AG08396 (cell line): ENCODE results near the gene DYNLT2B.
A peak's percentile ranks its signal among the peaks of the same experiment; 100 is the strongest.
"Not testable (repeated sequence)": the region's sequence is repeated elsewhere in the genome, so short reads cannot be mapped to it uniquely, and the experiment has no call there.

Experiments
- DNase-seq: peaks from one replicate; pipeline ENCODE4 v3.0.0; 2012; ENCODE audit warnings: low spot score, mixed read lengths

DYNLT2B gene

DNA sequence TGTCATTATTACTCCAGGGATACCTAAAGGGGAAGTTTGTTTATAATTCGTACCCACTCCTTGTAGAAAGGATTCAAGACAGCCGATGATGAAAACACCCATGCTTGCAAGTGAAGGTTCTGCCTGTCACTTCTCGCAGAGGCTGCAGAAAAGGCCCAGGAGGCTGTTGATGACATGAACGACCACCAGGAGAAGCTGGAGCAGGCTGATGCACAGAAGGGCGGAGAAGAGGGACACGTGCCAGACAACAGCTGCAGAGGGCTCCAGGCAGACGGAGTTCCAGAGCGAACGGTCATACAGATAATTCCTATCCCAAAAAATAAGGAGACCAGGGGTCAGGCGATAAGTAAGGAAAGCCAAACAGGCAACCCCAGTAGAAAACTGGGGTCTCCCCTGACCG lies 5.7 kb upstream of the DYNLT2B start:
- DNase-seq = no peak

DNA sequence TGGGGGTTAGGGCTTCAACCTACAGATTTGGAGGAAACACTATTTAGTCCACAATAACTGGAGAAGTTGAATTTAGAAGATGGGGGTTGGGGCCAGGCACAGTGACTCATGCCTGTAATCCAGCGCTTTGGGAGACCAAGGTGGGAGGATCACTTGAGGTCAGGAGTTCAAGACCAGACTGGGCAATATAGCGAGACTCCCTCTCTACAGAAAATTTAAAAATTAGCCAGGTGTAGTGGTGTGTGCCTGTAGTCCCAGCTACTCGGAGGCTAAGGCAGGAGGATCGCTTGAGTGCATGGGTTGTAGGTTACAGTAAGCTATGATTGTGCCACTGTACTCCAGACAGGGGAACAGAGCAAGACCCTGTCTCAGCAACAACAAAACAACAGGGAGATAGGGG lies 5.0 kb upstream of the DYNLT2B start:
- DNase-seq = no peak

DNA sequence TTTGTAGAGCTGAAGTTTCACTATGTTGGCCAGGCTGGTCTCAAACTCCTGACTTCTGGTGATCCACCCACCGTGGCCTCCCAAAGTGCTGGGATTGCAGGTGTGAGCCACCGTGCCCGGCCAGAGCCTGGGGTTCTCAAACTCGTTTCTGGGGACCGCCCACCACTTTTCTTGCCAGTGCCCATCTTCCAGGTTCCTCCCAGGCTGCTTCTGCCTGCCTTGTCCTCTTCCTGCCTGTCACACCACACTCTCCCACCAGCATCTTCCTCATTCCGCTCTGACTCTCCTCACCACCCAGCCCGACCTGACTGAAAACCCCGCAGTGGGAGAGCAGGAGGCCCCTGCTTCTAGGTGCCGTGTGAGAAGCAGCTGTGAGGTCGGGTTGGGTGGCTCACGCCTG lies 3.1 kb upstream of the DYNLT2B start:
- no peak for DNase-seq

DNA sequence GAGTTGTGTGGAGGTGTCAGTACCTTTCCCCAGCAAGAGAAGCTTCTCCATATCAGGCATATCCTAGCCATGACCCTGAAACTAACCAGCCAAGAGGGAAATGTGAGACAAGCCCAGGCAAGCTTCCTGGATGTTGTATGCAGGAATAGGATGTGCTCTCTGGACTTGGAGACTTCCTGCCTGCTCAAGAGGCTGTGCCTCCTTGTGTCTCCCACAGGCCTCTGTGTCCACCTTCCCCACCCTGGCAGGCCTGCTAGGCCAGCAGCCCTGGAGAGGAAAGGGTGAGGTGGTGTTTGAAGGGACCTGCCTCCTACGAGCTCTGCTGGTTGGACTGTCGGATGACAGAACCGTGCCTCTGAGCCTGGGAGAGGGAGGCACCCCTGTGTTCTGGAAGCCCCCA lies 2.1 kb upstream of the DYNLT2B start:
- no peak for DNase-seq

DNA sequence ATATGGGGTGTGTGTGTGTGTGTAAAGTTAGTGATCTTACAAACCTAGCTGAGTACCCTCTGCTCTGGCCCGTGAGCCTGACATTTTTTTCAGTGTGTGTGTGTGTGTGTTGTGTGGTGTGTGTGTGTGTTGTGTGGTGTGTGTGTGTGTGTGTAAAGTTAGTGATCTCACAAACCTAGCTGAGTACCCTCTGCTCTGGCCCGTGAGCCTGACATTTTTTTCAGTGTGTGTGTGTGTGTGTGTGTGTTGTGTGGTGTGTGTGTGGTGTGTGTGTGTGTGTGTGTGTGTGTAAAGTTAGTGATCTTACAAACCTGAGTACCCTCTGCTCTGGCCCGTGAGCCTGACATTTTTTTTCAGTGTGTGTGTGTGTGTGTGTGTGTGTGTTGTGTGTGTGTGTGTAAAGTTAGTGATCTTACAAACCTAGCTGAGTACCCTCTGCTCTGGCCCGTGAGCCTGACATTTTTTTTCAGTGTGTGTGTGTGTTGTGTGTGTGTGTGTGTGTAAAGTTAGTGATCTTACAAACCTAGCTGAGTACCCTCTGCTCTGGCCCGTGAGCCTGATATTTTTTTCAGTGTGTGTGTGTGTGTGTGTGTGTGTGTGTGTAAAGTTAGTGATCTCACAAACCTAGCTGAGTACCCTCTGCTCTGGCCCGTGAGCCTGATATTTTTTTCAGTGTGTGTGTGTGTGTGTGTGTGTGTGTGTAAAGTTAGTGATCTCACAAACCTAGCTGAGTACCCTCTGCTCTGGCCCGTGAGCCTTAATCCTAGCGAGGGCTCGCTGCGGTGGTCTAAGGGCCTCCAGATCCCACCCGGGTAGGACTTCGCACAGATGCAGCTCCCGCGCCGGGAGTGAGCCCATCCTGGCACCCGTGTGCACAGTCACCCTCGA lies 997 bp downstream of the DYNLT2B start:
- not testable (repeated sequence) for DNase-seq

DNA sequence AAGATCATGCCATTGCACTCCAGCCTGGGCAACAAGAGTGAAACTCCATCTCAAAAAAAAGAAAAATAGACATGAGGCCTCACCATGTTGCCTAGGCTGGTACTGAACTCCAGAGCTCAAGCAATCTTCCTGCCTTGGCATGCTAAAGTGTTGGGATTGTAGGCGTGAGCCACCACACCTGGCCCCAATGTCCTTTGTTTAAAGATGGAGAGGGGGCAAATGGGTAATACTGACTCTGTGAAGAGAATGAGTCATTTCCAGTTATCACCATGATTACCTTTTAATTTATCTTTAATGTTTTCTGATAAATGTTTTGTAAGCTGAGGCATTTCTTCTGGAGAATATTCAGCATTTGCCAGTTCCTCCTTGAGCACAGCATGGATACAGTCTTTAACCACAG lies 2.2 kb downstream of the DYNLT2B start:
- no peak for DNase-seq

DNA sequence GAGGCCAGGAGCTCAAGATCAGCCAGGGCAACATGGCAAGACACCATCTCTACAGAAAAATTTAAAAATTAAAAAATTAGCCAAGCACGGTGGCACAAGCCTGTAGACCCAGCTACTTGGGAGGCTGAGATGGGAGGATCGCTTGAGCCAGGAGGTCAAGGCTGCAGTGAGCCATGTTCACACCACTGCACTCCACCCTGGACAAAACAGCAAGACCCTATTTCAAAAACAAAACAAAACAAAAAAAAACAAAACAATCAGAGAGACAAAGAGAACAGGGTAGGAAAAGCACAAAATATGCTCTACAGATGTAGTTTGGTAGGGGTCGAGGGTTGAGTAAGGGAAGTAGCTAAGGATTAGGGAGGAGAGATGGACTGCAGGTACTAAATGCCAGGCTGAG lies 3.4 kb downstream of the DYNLT2B start:
- DNase-seq = no peak

DNA sequence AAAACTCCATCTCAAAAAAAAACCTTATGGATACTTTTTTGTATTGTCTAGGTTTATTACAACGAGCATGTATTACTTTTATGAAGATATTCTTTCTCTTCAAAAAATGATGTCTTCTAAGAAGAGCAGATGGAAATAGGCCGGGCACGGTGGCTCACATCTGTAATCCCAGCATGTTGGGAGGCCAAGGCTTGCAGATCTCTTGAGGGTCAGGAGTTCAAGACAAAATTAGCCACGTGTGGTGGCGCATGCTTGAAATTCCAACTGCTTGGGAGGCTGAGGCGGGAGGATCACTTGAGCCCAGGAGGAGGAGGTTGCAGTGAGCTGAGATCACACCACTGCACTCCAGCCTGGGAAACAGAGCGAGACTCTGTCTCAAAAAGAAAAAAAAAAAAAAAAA lies 4.0 kb downstream of the DYNLT2B start:
- not testable (repeated sequence) for DNase-seq

DNA sequence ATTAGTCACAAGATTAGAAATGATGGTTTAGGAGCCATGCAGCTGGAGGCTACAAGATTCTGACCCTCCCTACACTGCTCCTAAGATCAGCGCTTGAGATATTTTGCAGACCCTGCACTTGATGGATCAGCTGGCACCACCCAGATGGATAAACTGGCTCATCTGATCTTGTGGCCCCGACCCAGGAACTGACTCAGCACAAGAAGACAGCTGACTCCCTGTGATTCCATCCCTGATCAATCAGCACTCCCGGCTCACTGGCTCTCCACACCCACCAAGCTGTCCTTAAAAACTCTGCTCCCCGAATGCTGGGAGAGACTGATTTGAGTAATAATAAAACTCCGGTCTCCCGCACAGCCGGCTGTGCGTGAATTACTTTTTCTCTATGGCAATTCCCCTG lies 15.1 kb downstream of the DYNLT2B start:
- not testable (repeated sequence) for DNase-seq

DNA sequence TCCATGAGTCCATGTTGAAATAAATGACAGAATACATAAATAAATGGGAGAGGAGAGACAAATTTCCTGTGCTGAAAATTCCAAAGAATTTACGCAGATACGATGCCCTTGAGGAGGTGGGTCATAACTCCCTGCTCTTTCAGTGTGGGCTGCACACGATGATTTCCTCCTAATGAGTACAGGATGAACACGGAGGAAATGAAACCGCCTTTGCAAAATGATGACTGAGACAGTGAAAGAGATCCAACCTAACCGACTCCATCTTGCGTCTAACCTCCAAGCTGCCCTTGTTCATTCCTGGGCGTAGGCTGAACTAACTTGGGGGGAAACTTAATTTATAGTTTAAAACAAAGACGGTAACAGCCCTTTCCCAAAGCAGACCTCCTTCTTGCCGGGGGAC lies 15.5 kb downstream of the DYNLT2B start:
- DNase-seq = not testable (repeated sequence)

DNA sequence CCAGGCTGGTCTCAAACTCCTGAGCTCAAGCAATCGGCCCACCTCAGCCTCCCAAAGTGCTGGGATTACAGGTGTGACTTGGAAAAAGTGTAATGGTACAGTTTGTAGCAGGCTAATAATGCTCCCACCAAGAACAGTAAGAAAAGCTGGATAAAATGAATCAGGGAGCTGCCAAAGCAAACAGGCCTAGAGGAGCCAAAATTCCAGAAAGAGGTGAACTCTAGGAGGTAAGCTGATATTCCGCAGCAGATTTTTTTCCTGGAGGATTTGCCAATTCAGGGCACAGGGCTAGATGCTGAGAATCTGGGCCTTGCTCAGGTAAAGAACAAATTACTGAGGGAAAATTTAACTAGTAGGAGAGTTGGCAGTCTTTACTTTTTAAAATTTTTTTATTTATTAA lies 19.5 kb downstream of the DYNLT2B start:
- DNase-seq = no peak

DNA sequence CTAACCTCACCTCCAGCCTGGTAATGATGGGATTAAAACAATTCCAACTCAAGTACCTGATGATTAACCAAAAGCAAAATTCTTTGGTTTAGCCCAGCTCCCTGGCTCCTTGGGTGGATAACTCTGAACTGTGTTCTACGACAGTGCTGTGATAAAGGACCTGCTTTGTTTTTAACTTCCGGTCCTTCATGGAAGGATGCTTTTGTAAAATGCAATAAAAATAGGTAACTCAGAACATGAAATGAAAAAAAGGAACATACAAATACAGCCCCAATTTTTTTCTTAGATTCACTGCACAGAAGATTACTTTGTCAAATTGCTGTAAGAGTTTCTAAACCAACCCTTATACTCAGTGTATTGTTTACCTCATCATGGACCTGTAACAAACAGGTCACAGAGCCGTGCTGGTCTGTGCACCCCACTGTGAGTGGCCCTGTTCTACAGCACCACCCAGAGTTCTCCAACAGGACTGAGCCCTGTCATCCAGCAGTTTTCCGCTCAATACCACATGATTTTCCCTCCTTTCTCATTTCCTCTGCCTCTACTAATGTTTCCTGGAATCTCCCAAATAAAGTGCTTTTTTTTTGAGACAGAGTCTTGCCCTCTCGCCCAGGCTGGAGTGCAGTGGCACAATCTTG lies 25.6 kb downstream of the DYNLT2B start:
- DNase-seq = no peak

DNA sequence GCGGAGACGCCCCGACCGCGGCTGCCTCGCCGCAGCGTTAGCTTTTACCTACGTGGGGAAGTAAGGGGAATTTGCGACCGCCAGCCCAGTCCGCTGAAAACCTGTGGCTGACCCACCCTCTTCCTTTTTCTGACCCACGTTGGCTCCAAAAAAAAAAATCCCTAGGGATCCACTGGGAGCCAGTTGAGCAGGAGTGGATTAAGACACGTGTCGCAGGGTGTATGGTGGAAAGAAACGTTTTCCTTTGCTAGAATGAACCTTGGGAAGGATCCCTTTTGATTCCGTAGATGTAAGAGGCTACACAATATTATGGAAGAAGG lies 29.9 kb downstream of the DYNLT2B start:
- no peak for DNase-seq

DNA sequence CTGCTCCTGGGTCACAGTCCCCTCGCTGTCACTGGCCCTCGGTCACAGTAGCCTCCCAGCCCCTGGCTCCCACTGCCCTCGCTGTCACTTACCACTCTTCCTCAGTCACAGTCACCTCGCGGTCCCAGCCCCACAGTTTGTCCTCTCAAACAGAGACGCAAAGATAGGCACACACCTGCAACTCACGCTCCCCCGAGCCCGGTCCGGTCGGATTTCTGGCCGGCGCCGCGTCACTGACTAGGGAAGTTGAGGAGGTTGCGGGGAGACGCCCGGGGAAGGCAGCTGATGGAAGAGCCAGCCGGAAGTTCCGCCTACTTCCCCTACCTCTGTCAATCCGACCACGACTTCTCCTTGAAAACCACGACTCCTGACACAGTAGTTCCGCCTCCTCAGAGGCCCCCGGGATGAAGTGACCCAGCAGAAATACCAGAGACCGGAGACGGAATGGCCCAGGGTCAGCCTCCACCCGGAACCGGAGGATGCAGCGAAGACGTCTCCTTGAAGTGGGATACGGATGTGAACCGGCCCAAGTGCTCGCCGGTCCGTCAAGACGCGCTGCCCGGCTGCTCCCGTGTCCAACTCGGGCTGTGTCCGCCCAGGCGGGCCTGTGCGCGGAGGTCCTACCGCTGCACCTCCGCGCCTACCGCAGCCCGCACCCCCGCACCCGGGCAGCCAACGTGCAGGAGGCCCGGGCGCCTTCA lies 30.4 kb downstream of the DYNLT2B start, which contains the start of gene PCYT1A:
PCYT1A (minus strand) TSS at position 287 of the 701 bp plus-strand sequence. CDS start 17,195 bp downstream, outside the sequence.
- DNase-seq = peak; percentile 96

DNA sequence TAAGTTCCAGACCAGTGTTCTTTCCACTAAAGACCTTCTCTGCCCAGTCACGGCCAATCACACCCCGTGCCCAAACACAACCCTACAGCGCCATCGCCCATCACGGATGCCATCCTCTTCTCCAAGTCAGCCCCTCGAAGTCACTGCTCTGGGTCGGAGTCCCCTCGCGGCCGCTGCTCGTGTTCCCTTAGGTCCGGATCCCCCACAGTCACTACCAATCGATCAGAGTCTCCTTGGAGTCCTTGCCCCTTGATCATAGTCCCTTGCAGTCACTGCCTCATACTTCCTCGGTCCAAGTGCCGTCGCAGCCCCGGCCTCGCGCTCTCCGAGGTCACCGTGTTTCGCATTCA lies 31.0 kb downstream of the DYNLT2B start:
- peak; percentile 37 for DNase-seq

DNA sequence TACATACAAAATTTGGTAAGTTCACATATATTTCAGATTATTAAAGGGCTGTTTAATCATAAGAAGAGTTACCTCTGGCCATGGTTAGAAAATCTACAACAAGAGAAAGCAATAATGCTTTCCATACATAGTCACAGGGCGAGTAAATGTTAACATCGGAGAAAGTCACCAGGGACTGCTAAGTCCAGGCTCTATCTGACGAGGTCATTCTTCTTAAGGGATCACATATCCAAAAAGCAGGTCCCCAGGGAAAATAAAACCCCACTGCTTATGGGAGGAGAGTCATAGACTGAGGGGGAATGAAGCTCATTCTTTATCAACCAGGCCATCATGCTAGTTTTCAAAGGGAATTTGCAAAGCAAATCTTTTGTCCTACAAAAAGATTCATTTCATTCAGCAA lies 33.6 kb downstream of the DYNLT2B start:
- DNase-seq = no peak

DNA sequence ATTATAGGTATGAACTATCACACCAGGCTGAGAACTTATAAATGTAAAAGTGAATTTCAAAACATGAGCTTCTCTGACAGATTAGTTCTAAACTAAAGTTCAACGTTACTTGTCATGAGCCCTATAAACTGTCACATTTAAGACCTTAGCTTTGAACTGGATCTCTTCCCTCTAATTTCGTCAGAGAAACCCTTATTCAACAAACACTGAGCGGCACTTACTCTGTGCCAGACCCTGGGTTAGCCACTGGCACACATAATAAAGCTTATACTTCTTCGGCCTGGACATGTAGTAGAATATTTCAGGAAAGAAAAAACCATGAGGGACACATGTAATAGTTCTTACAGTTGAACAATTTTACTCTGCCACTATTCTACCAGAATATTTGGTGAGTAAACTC lies 36.1 kb downstream of the DYNLT2B start:
- no peak for DNase-seq

DNA sequence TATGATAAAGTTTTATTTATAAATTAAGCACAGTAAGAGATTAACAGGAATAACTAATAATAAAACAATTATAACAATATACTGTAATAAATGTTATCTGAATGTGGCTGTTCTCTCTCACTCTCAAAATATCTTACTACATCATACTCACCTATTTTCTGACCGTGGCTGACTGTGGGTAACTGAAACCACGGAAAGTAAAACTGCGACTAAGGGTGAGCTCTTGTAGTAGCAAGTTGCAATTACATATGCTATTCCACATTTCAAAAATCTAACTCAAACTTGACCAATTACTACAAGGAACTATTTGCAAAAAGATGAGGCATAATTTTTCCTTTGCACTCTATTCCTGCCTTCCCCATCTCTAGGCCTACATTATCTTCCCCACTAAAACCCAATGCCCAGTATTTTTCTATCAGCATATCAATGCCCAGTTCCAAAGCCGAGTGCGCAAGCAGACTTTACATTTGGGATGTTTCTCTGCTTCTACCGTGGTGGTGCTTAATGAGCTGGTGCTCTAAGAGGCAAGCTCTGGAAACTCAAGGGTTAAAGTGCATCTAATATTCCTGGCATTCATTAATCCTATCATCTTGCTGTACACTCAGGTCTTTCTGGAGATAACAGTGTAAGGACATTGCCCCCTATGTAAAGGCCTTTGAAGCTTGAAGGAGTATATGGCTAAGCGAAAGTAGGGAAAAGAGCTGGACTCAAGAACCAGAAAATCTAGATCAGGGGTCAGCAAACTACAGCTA lies 37.2 kb downstream of the DYNLT2B start:
- DNase-seq = no peak

DNA sequence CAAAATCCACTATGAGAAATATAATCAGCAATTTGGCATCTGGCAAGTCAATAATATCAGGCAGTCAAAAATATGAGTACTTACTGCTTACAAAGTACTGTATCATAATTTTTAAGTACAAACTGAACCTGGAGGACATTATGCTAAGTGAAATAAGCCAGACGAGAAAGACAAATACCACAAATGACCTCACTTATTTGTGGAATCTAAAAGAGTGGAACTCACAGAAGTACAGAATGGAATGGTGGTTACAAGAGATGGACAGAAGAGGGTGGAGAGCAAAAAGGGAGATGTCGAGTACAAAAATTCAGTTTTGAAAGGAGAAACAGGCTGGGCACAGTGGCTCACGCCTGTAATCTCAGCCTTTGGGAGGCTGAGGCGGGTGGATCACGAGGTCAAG lies 42.9 kb downstream of the DYNLT2B start:
- DNase-seq = no peak

DNA sequence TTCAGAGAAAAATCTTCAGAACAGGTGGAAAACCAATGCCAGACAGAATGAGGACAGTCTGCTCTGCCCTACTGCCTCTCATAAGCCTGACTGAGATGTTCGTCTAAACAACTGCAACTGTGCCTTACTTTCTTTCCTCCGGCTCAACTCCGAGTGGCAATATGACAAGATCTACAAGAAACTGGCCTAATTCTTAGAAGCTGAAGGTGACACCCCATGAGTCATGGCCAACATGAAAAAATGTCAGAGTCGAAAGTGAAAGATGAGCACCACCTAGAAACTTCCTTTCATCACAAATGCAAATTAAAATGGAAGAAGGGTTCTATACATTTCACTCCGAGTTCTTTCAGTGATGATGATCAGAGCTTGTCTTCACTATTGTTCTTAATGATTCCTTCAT lies 43.5 kb downstream of the DYNLT2B start:
- DNase-seq = no peak

DNA sequence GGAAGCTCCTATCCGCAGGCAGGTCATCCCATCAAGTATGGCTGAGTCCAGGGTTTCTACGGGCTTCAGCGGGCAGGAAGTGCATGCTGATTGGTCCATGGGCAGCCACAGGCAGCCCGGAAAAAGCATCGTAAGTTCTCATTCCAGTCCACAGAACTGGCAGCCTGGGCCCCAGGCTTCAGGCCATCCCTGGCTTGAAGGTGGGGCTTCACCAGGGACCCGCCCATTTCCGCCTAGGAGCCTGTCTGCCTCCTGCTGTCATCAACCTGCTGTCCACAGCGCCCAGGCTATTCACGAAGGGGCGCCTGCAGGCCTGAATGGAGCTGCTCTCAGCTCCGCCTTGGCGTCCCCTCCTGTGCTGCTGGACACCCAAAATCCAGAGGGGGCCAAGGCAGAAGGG lies 44.4 kb downstream of the DYNLT2B start:
- no peak for DNase-seq

DNA sequence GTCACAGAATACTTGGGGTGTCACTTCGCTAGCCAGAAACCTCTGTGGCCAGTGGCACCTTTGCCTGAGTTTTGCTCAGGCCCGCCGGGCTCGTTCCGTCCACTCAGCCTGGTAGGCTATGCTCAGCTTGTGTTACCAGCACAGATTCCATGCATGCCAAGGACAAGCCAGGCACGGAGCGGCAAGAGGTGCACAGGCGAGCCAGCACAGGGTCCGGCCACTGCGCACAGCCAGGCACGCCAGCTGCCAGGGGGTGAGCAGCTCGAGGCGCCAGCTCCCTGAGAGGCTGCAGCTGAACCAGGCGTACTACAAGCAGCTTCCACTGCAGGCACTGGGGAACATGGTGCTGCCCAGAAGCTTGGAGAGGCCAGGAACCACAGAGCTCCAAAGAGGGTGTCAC lies 45.2 kb downstream of the DYNLT2B start:
- DNase-seq = no peak
